H1 (cell line): Measurements from ENCODE around the gene TSC1. TPM values are rescaled to one million over a fixed set of nuclear protein-coding genes. Genes with fewer than 3 reads are reported as not detected.

Source experiments
- CTCF ChIA-PET: fragments of 300-600 bp; sonication (Branson Sonifier 250); formaldehyde crosslinking; loops from one replicate; lab custom pipeline; 2021; ENCODE audit not compliant: partially characterized antibody; lab: Charles Lee
- POLR2A ChIA-PET: fragments of 300-600 bp; sonication (Branson Sonifier 250); formaldehyde crosslinking; loops from one replicate; lab custom pipeline; 2021; ENCODE audit warnings: inconsistent platforms; ENCODE audit not compliant: partially characterized antibody; lab: Charles Lee
- DNase-seq, 2 experiments: peaks; one replicate each; pipeline versions ENCODE4 v3.0.0 to v3.0.0-alpha.2; 2010 to 2022; ENCODE audit warnings: low spot score in 2 of 2, low read depth in 1 of 2, mixed read lengths in 1 of 2
- FAIRE-seq: peaks from 2 replicates; lab custom pipeline; 2011; peaks lifted over from hg19 to GRCh38; lab: Jason Lieb, UNC
- H2AFZ ChIP-seq: 2 replicates; pipeline ENCODE4 v1.8.1; 2012; ENCODE audit warnings: low read length, inconsistent platforms
- H2AK5ac ChIP-seq: 2 replicates; pipeline ENCODE4 v1.6.1; 2013; ENCODE audit warnings: low read depth, low read length
- H2BK120ac ChIP-seq: replicated peaks from 2 replicates; pipeline ENCODE3; 2013; ENCODE audit warnings: low read depth, low read length, inconsistent platforms
- H2BK12ac ChIP-seq: 2 replicates; pipeline ENCODE4 v1.6.1; 2013; ENCODE audit warnings: low read depth, low read length
- H2BK15ac ChIP-seq: 2 replicates; pipeline ENCODE4 v1.6.1; 2013; ENCODE audit warnings: low read length
- H2BK20ac ChIP-seq: 2 replicates; pipeline ENCODE4 v1.6.1; 2013; ENCODE audit warnings: low read length
- H2BK5ac ChIP-seq: 2 replicates; pipeline ENCODE4 v1.6.1; 2013; ENCODE audit warnings: low read depth, low read length
- H3K14ac ChIP-seq: 2 replicates; pipeline ENCODE4 v1.6.1; 2013; ENCODE audit warnings: inconsistent platforms; ENCODE audit not compliant: insufficient read length
- H3K18ac ChIP-seq: 2 replicates; pipeline ENCODE4 v1.6.1; 2013; ENCODE audit warnings: low read length; ENCODE audit errors: extremely low read depth
- H3K23ac ChIP-seq: 2 replicates; pipeline ENCODE4 v1.6.1; 2013; ENCODE audit warnings: inconsistent platforms; ENCODE audit not compliant: insufficient read length
- H3K23me2 ChIP-seq: 2 replicates; pipeline ENCODE4 v1.6.1; 2013; ENCODE audit warnings: low read depth, low read length
- H3K27ac ChIP-seq: 2 replicates; pipeline ENCODE4 v1.6.1; 2011; ENCODE audit warnings: low read depth, low read length, inconsistent platforms
- H3K27me3 ChIP-seq, 4 experiments: replicated peaks in 1 of 4; 1 replicate in 1 of 4; 2 replicates in 3 of 4; pipeline versions ENCODE4 v1.6.1 to v1.8.1; 2011 to 2013; ENCODE audit warnings: low read length in 3 of 4, mild to moderate bottlenecking in 3 of 4, inconsistent platforms in 2 of 4, mixed read lengths in 2 of 4, moderate library complexity in 1 of 4; ENCODE audit not compliant: control insufficient read depth in 3 of 4, insufficient read depth in 3 of 4; ENCODE audit errors: extremely low read depth in 1 of 4
- H3K36me3 ChIP-seq, 4 experiments: 2 replicates each; pipeline versions ENCODE4 v1.6.1 to v1.8.1; 2011 to 2013; ENCODE audit warnings: mild to moderate bottlenecking in 4 of 4, low read length in 3 of 4, moderate library complexity in 2 of 4, control low read depth in 1 of 4, inconsistent platforms in 1 of 4; ENCODE audit not compliant: insufficient read depth in 4 of 4, control insufficient read depth in 2 of 4
- H3K4ac ChIP-seq: replicated peaks from 2 replicates; pipeline ENCODE3; 2013; ENCODE audit warnings: low read length, low read depth, mixed read lengths, inconsistent platforms; ENCODE audit not compliant: insufficient read length
- H3K4me1 ChIP-seq, 4 experiments: replicated peaks in 1 of 4; 1 replicate in 1 of 4; 2 replicates in 3 of 4; pipeline versions ENCODE4 v1.6.1 to v1.8.1; 2011 to 2013; ENCODE audit warnings: low read length in 3 of 4, inconsistent platforms in 2 of 4, mixed read lengths in 1 of 4; ENCODE audit not compliant: insufficient read depth in 4 of 4, control insufficient read depth in 3 of 4
- H3K4me2 ChIP-seq, 2 experiments: 2 replicates each; pipeline versions ENCODE4 v1.6.1 to v1.8.1; 2011 to 2013; ENCODE audit warnings: low read depth in 2 of 2, low read length in 2 of 2, control low read depth in 1 of 2, inconsistent platforms in 1 of 2, mild to moderate bottlenecking in 1 of 2; ENCODE audit not compliant: insufficient read depth in 1 of 2
- H3K4me3 ChIP-seq, 4 experiments: fragments of 200-600, 300-600 bp in 1 of 4; sonication (generic), shearing (Covaris generic), sonication (Bioruptor Twin) in 1 of 4; 2 replicates each; pipeline versions ENCODE4 v1.5.1 to v1.8.1; 2011 to 2016; ENCODE audit warnings: low read length in 4 of 4, low read depth in 3 of 4, control low read depth in 2 of 4, inconsistent platforms in 2 of 4, mild to moderate bottlenecking in 2 of 4, mixed read lengths in 1 of 4, moderate library complexity in 1 of 4; ENCODE audit not compliant: insufficient read depth in 2 of 4; ENCODE audit errors: extremely low read depth in 1 of 4
- H3K56ac ChIP-seq: replicated peaks from 2 replicates; pipeline ENCODE3; 2013; ENCODE audit warnings: low read depth, mild to moderate bottlenecking, mixed read lengths, low read length, inconsistent platforms; ENCODE audit not compliant: insufficient read length
- H3K79me1 ChIP-seq: 2 replicates; pipeline ENCODE4 v1.6.1; 2013; ENCODE audit warnings: low read depth, low read length, control low read depth
- H3K79me2 ChIP-seq, 2 experiments: 2 replicates each; pipeline versions ENCODE4 v1.6.1 to v1.8.1; 2012 to 2013; ENCODE audit warnings: low read length in 2 of 2, mild to moderate bottlenecking in 2 of 2, inconsistent platforms in 1 of 2; ENCODE audit not compliant: insufficient read depth in 2 of 2, control insufficient read depth in 1 of 2
- H3K9ac ChIP-seq, 4 experiments: replicated peaks in 1 of 4; 1 replicate in 1 of 4; 2 replicates in 3 of 4; pipeline versions ENCODE4 v1.6.1 to v1.8.1; 2011 to 2013; ENCODE audit warnings: low read depth in 3 of 4, low read length in 3 of 4, control low read depth in 2 of 4, mild to moderate bottlenecking in 2 of 4, moderate library complexity in 2 of 4, inconsistent platforms in 1 of 4; ENCODE audit errors: extremely low read depth in 1 of 4
- H3K9me3 ChIP-seq, 2 experiments: 2 replicates each; pipeline versions ENCODE4 v1.6.1 to v1.8.1; 2012 to 2013; ENCODE audit warnings: mild to moderate bottlenecking in 2 of 2, moderate library complexity in 2 of 2, control low read depth in 1 of 2, inconsistent platforms in 1 of 2, low read depth in 1 of 2, low read length in 1 of 2, mixed read lengths in 1 of 2; ENCODE audit not compliant: insufficient read depth in 2 of 2
- H4K20me1 ChIP-seq, 2 experiments: replicated peaks in 1 of 2; 2 replicates each; pipeline versions ENCODE3 to v1.8.1; 2011 to 2013; ENCODE audit warnings: inconsistent platforms in 2 of 2, low read length in 2 of 2, mild to moderate bottlenecking in 1 of 2; ENCODE audit not compliant: insufficient read depth in 2 of 2, control insufficient read depth in 1 of 2
- H4K5ac ChIP-seq: 2 replicates; pipeline ENCODE4 v1.6.1; 2013; ENCODE audit warnings: low read length, low read depth, mixed read lengths, inconsistent platforms; ENCODE audit not compliant: insufficient read length
- H4K8ac ChIP-seq: 2 replicates; pipeline ENCODE4 v1.8.0; 2013; ENCODE audit warnings: mild to moderate bottlenecking, moderate library complexity, low read length, inconsistent platforms; ENCODE audit not compliant: insufficient read depth; ENCODE audit errors: extremely low read depth
- H4K91ac ChIP-seq: replicated peaks from 2 replicates; pipeline ENCODE3; 2013; ENCODE audit warnings: low read length, mixed read lengths, inconsistent platforms; ENCODE audit not compliant: insufficient read length
- HDAC2 ChIP-seq, 2 experiments: fragments of 300-600 bp in 1 of 2; sonication (generic) in 1 of 2; IDR thresholded peaks; 2 replicates each; pipeline ENCODE4 v1.6.1; 2011 to 2012; ENCODE audit warnings: low read depth in 2 of 2, low read length in 2 of 2, mild to moderate bottlenecking in 2 of 2, moderate library complexity in 2 of 2, borderline replicate concordance in 1 of 2, inconsistent platforms in 1 of 2
- PHF8 ChIP-seq: fragments of 200-600 bp; sonication (generic); conservative IDR thresholded peaks from 2 replicates; pipeline ENCODE4 v1.7.1; 2012; ENCODE audit warnings: low read depth, mild to moderate bottlenecking, inconsistent platforms, low read length, moderate library complexity
- TAF7 ChIP-seq: optimal IDR thresholded peaks from 2 replicates; pipeline ENCODE3; 2011; ENCODE audit warnings: low read depth, mild to moderate bottlenecking, inconsistent platforms, low read length, moderate library complexity, borderline replicate concordance
- TEAD4 ChIP-seq: IDR thresholded peaks from 2 replicates; pipeline ENCODE4 v1.6.1; 2012; ENCODE audit warnings: low read depth, low read length, inconsistent platforms, mixed read lengths
- ZNF274 ChIP-seq: IDR thresholded peaks from 2 replicates; pipeline ENCODE4 v1.7.0; 2012; ENCODE audit warnings: low read length, borderline replicate concordance; ENCODE audit errors: extremely low read depth
- WGBS, 2 experiments: shearing (Covaris generic) in 1 of 2; methylation state at CpG; one replicate each; pipeline versions ENCODE4 v1.1.6 to v1.1.7; 2013 to 2015; ENCODE audit warnings: low lambda C conversion rate in 2 of 2, mixed read lengths in 2 of 2, inconsistent platforms in 1 of 2, low coverage in 1 of 2, missing lambda C conversion rate in 1 of 2; ENCODE audit not compliant: insufficient replicate concordance in 2 of 2, insufficient coverage in 1 of 2, insufficient read length in 1 of 2; ENCODE audit errors: extremely low coverage in 1 of 2, missing lambda C conversion rate in 1 of 2; 5-methylcytosine and 5-hydroxymethylcytosine counted together
- long read RNA-seq, 2 experiments: library from RNA in 1 of 2; library from capped mRNA in 1 of 2; stranded (forward); transcript quantifications; one replicate each; pipeline ENCODE4 v2.0.0, GENCODE V29; 2021; ENCODE audit warnings: inconsistent platforms in 1 of 2
- polyA minus RNA-seq, 3 experiments: library from RNA; depleted of rRNA, polyadenylated mRNA; stranded (reverse); fragments of >200 nt; gene quantifications; 1 replicate in 2 of 3; 2 replicates in 1 of 3; pipeline ENCODE4 v1.2.3, GENCODE V29; 2011
- polyA plus RNA-seq, 7 experiments: library from polyadenylated mRNA; depleted of rRNA in 3 of 7; stranded (reverse) in 5 of 7; unstranded in 2 of 7; fragments of >200 nt in 5 of 7; fragments of 200-250 nt in 2 of 7; gene quantifications; 1 replicate in 5 of 7; 2 replicates in 1 of 7; 4 replicates in 1 of 7; pipeline versions ENCODE4 v1.2.1 to v1.2.3, GENCODE V29; 2011 to 2013; ENCODE audit warnings: missing spikeins in 2 of 7, mixed read lengths in 2 of 7
- total RNA-seq: library from RNA; stranded (reverse); fragmentation: NEBNext Ultra II Directional; extraction: Animal tissue kit (Norgen Biotek cat#: 25700); gene quantifications from 2 replicates; pipeline ENCODE4 v1.2.1, GENCODE V29; 2021
- TF ChIP-seq, protein P1 (sequence below): IDR thresholded peaks from 2 replicates; pipeline ENCODE4 v1.6.1; 2012; ENCODE audit warnings: inconsistent platforms

Gene TSC1
- 39.1 and 46.0 TPM in 2 replicates for total RNA-seq
- 36.2 and 37.2 TPM in 2 replicates for polyA plus RNA-seq (2011; rRNA removed)
- 32.4 TPM for polyA plus RNA-seq (2011; cell fraction: cytosol; rRNA removed)
- polyA plus RNA-seq (2011; cell fraction: nucleus; rRNA removed) = 106 TPM
- polyA plus RNA-seq (2012, experiment 1 of 2) = 22.0 to 28.6 TPM (median 27.4 TPM) in 4 replicates
- 5.3 TPM for polyA plus RNA-seq (2012, experiment 2 of 2)
- 22.7 TPM for polyA plus RNA-seq (2013, experiment 1 of 2)
- polyA plus RNA-seq (2013, experiment 2 of 2) = 19.1 TPM
- 125 and 138 TPM in 2 replicates for polyA minus RNA-seq (2011; rRNA and poly(A)+ RNA removed)
- polyA minus RNA-seq (2011; cell fraction: cytosol; rRNA and poly(A)+ RNA removed) = 31.8 TPM
- 147 TPM for polyA minus RNA-seq (2011; cell fraction: nucleus; rRNA and poly(A)+ RNA removed)
- long read RNA-seq, experiment 1, partial matches to known transcripts = 4 of 15 reads
- long read RNA-seq, experiment 1, other reads (novel, unspliced or antisense) = 9 of 15 reads
- long read RNA-seq, experiment 2, full-length matches to known transcripts = 5 of 8 reads
- long read RNA-seq, experiment 2, partial matches to known transcripts = 2 of 8 reads
- long read RNA-seq, experiment 2, other reads (novel, unspliced or antisense) = 1 of 8 reads

- peak within 1 kb of the TSS; percentile 82; the same call in 1 of the 2 replicates for H2AFZ ChIP-seq
- peaks cover 5% of the 10 kb centered on the region for H3K79me1 ChIP-seq
- peak within 1 kb of the TSS; percentile 93; the same call in 1 of the 2 replicates for H2BK12ac ChIP-seq
- peaks cover 12 to 46% of the 10 kb centered on the region in 2 experiments for H3K79me2 ChIP-seq
- no peak within 1 kb of the TSS for H2BK20ac ChIP-seq
- no peaks in the 10 kb centered on the region for H3K36me3 ChIP-seq
- peak within 1 kb of the TSS; percentile 69 for H2BK120ac ChIP-seq
- H2AK5ac ChIP-seq = peak within 1 kb of the TSS; percentile 88; the same call in 1 of the 2 replicates
- WGBS, 2 experiments = 2% methylated on average over 37 of the region's 72 CpGs; no CpG with 5 or more reads in 1 of the 2 experiments
- peak within 1 kb of the TSS; percentile 94 for H4K91ac ChIP-seq
- H4K5ac ChIP-seq = peak within 1 kb of the TSS; percentile 100
- H3K23me2 ChIP-seq = peaks cover 7% of the 10 kb centered on the region; the same call in 1 of the 2 replicates
- H3K27ac ChIP-seq = peak within 1 kb of the TSS; percentile 100
- peak within 1 kb of the TSS; percentile 97 for H3K56ac ChIP-seq
- H3K4me1 ChIP-seq = peaks cover 4 to 13% (median 9%) of the 10 kb centered on the region in 4 experiments
- peak within 1 kb of the TSS; percentile 100 for H4K8ac ChIP-seq
- DNase-seq = peak; percentile 75 to 97
- peaks cover 0 to 2% of the 10 kb centered on the region in 2 experiments for H4K20me1 ChIP-seq
- no peaks in the 10 kb centered on the region for H3K9me3 ChIP-seq
- peak within 1 kb of the TSS; percentile 92; the same call in 1 of the 2 replicates for H3K18ac ChIP-seq
- peak within 1 kb of the TSS; percentile 88 to 92 for H3K4me2 ChIP-seq
- H2BK15ac ChIP-seq = 0 out of 2 replicates have a peak within 1 kb of the TSS, but pooled peaks have one; percentile 24
- H3K14ac ChIP-seq = no peak within 1 kb of the TSS
- POLR2A ChIA-PET = interaction anchor here (0.6 to 2.2 kb wide), 10 partner anchors 9 to 274 kb away, joined by 3 to 12 read pairs (median 4); partner anchors contain the start of genes DDX31 and GTF3C4
- H3K23ac ChIP-seq = no peak within 1 kb of the TSS
- H3K27me3 ChIP-seq = no peaks in the 10 kb centered on the region
- no peak for FAIRE-seq
- no peak within 1 kb of the TSS for H3K4ac ChIP-seq
- H3K9ac ChIP-seq = peak within 1 kb of the TSS; percentile 91 to 97 (median 94)
- CTCF ChIA-PET = interaction anchor here (1.1 to 3.7 kb wide), 4 partner anchors 27 to 42 kb away, joined by 4 to 14 read pairs (median 4); partner anchors contain the start of gene GFI1B
- H3K4me3 ChIP-seq = peak within 1 kb of the TSS; percentile 91 to 95 (median 92)
- H2BK5ac ChIP-seq = peak within 1 kb of the TSS; percentile 97
- TF ChIP-seq ZNF274 = no peak
- peak; percentile 76 for TF ChIP-seq PHF8
- TF ChIP-seq, protein P1, sequence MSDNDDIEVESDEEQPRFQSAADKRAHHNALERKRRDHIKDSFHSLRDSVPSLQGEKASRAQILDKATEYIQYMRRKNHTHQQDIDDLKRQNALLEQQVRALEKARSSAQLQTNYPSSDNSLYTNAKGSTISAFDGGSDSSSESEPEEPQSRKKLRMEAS = 0 out of 2 replicates have a peak, but pooled peaks have one; percentile 12
- TF ChIP-seq HDAC2 (IDR thresholded peaks at IDR 0.05; ENCODE audit: borderline replicate concordance in 1 of 2, low read depth in 2 of 2, low read length in 2 of 2) = peak in 1 of 2 experiments; percentile 62; a peak in 1 of 4 replicates
- no peak for TF ChIP-seq TEAD4
- peak; percentile 98 for TF ChIP-seq TAF7
Measured at GRCh38 chr9:132944294-132945185, at the start of gene TSC1. Gene TSC1, minus strand, starts transcription at chr9:132944616. Its CDS starts 15,744 bp downstream, at chr9:132928872.
